Measurements from ENCODE around the gene BCL11A. TPM values are rescaled to one million over a fixed set of nuclear protein-coding genes. Genes with fewer than 3 reads are reported as not detected.
A peak's percentile ranks its signal among the peaks of the same experiment; 100 is the strongest.

BCL11A gene
- total RNA-seq, 1 experiment from 2014 or later: 91.4 TPM

- Histone ChIP-seq H3K79me1 (ENCODE audit: insufficient read depth, low read depth, low read length, poor library complexity, severe bottlenecking) (peaks cover 6% of the 10 kb centered on the region), H4K8ac (replicated peaks; ENCODE audit: insufficient read length, low read depth, low read length) (no peak overlapping the region), H3K23ac (ENCODE audit: insufficient read length, low read depth, low read length) (no peak overlapping the region), H4K20me1 (ENCODE audit: control insufficient read depth, insufficient read depth, insufficient read length) (no peaks in the 10 kb centered on the region), H2BK20ac (ENCODE audit: low read depth, low read length, poor library complexity, severe bottlenecking) (no peak overlapping the region), H2BK15ac (ENCODE audit: low read depth, low read length) (no peak overlapping the region), H2AFZ (ENCODE audit: low read length) (no peak overlapping the region), H2BK5ac (ENCODE audit: insufficient read length, low read length) (no peak overlapping the region), H3T11ph (ENCODE audit: low read length) (no peak overlapping the region), H4K91ac (ENCODE audit: insufficient read length, low read depth, low read length) (no peak overlapping the region), H3K9ac (ENCODE audit: extremely low read depth, insufficient read length, low read length) (no peak overlapping the region), H3K4ac (ENCODE audit: low read depth, low read length) (no peak overlapping the region), H3K4me2 (ENCODE audit: insufficient read depth, insufficient read length, low read length) (no peak overlapping the region), H3K23me2 (ENCODE audit: insufficient read length, low read depth, low read length, poor library complexity, severe bottlenecking) (peaks cover 4% of the 10 kb centered on the region), H3K4me1 (ENCODE audit: insufficient read depth, low read length) (peaks cover 16% of the 10 kb centered on the region; the same call in 1 of the 2 replicates), H2BK12ac (ENCODE audit: insufficient read length, low read depth, low read length) (no peak overlapping the region), H3K27me3 (ENCODE audit: insufficient read depth, low read length) (no peaks in the 10 kb centered on the region), H3K56ac (ENCODE audit: insufficient read length, low read depth, low read length) (no peak overlapping the region), H3K79me2 (ENCODE audit: insufficient read depth, low read length) (peaks cover 23% of the 10 kb centered on the region; the same call in 1 of the 2 replicates), H3K18ac (ENCODE audit: insufficient read length, low read depth, low read length) (no peak overlapping the region), H3K14ac (ENCODE audit: insufficient read depth, low read length) (no peak overlapping the region), H3K9me3 (ENCODE audit: control insufficient read depth, low read depth, low read length) (no peaks in the 10 kb centered on the region), H3K27ac (ENCODE audit: insufficient read length, low read depth, low read length) (no peak overlapping the region), H2AK5ac (ENCODE audit: insufficient read length, low read length) (no peak overlapping the region), H4K5ac (ENCODE audit: insufficient read length, low read depth, low read length) (no peak overlapping the region), H2BK120ac (ENCODE audit: low read depth, low read length, poor library complexity, severe bottlenecking) (no peak overlapping the region)
- peak overlapping the region in 1 of 3 experiments; percentile 62; a peak in 1 of 7 replicates for H3K27ac Mint-ChIP-seq
- peaks cover 6 to 27% (median 22%) of the 10 kb centered on the region in 3 experiments; a peak in 6 of 7 replicates for H3K36me3 Mint-ChIP-seq (ENCODE audit: insufficient read depth in 1 of 3, low read depth in 3 of 3)
- H3K4me1 Mint-ChIP-seq: peaks cover 66 to 72% of the 10 kb centered on the region in 2 experiments
- DNase-seq: no peak
- H3K4me3 Mint-ChIP-seq: no peak overlapping the region
- no peak for TF ChIP-seq CTCF (conservative IDR thresholded peaks at IDR 0.05)
- no peaks in the 10 kb centered on the region for H3K27me3 Mint-ChIP-seq (ENCODE audit: low read depth)
- WGBS (ENCODE audit: extremely low coverage, insufficient read length, low lambda C conversion rate): no CpG with 5 or more reads among the region's 4 CpGs
- H3K9me3 Mint-ChIP-seq: no peaks in the 10 kb centered on the region
Measured at GRCh38 chr2:60505880-60506260, 47.6 kb downstream of the BCL11A start.
